Endothelial cell (in vitro differentiated cells): ENCODE results near the gene AFAP1L1. TPM values are rescaled to one million over a fixed set of nuclear protein-coding genes. Genes with fewer than 3 reads are reported as not detected.

ENCODE experiments used
- DNase-seq: peaks from one replicate; pipeline ENCODE4 v3.0.0; 2021; ENCODE audit warnings: low spot score
- H3K27ac Mint-ChIP-seq: one replicate; pipeline ENCODE4 v1.8.0; 2021; ENCODE audit warnings: mixed read lengths, inconsistent platforms; ENCODE audit not compliant: unreplicated experiment
- H3K27me3 Mint-ChIP-seq: one replicate; pipeline ENCODE4 v1.8.0; 2021; ENCODE audit warnings: mild to moderate bottlenecking, moderate library complexity, mixed read lengths, inconsistent platforms; ENCODE audit not compliant: unreplicated experiment
- H3K36me3 Mint-ChIP-seq: one replicate; pipeline ENCODE4 v1.8.0; 2021; ENCODE audit warnings: mild to moderate bottlenecking, low read depth, mixed read lengths, inconsistent platforms; ENCODE audit not compliant: unreplicated experiment
- H3K4me1 Mint-ChIP-seq: one replicate; pipeline ENCODE4 v1.8.0; 2021; ENCODE audit warnings: mild to moderate bottlenecking, mixed read lengths, inconsistent platforms; ENCODE audit not compliant: unreplicated experiment
- H3K4me3 Mint-ChIP-seq: one replicate; pipeline ENCODE4 v1.8.0; 2021; ENCODE audit warnings: mild to moderate bottlenecking, mixed read lengths, inconsistent platforms; ENCODE audit not compliant: unreplicated experiment
- H3K9me3 Mint-ChIP-seq: one replicate; pipeline ENCODE4 v1.8.0; 2021; ENCODE audit warnings: mixed read lengths, inconsistent platforms; ENCODE audit not compliant: unreplicated experiment
- CTCF ChIP-seq: fragments of 200-600 bp; sonication (generic); IDR thresholded peaks from one replicate; pipeline ENCODE4 v1.5.0; 2021; ENCODE audit warnings: antibody characterized with exemption; ENCODE audit not compliant: unreplicated experiment
- total RNA-seq: library from RNA; stranded (reverse); fragmentation: NEBNext Ultra II Directional; extraction: Animal tissue kit (Norgen Biotek cat#: 25700); gene quantifications from one replicate; pipeline ENCODE4 v1.2.1, GENCODE V29; 2021; ENCODE audit not compliant: unreplicated experiment

The AFAP1L1 gene
- total RNA-seq, 1 donor from 2014 or later: 393 TPM

- TF ChIP-seq CTCF: no peak
- peaks cover 4% of the 10 kb centered on the region for H3K4me1 Mint-ChIP-seq
- H3K9me3 Mint-ChIP-seq: no peaks in the 10 kb centered on the region
- peaks cover 2% of the 10 kb centered on the region for H3K36me3 Mint-ChIP-seq
- H3K27me3 Mint-ChIP-seq: peaks cover 3% of the 10 kb centered on the region
- H3K4me3 Mint-ChIP-seq: no peak overlapping the region
- no peak overlapping the region for H3K27ac Mint-ChIP-seq
- no peak for DNase-seq
Measured at GRCh38 chr5:149372076-149372795, 100.6 kb downstream of the AFAP1L1 start.

- Mint-ChIP-seq H3K9me3 (no peaks in the 10 kb centered on the region), H3K4me3 (no peak overlapping the region), H3K4me1 (peaks cover 4% of the 10 kb centered on the region), H3K27ac (no peak overlapping the region), H3K27me3 (peaks cover 5% of the 10 kb centered on the region), H3K36me3 (peaks cover 6% of the 10 kb centered on the region)
- TF ChIP-seq CTCF: no peak
- no peak for DNase-seq
Measured at GRCh38 chr5:149372932-149373331, 101.3 kb downstream of the AFAP1L1 start.

GRCh38 chr5:149374303-149374702, 102.6 kb downstream of the AFAP1L1 start:
- DNase-seq: no peak
- Mint-ChIP-seq H3K9me3 (no peaks in the 10 kb centered on the region), H3K4me3 (no peak overlapping the region), H3K4me1 (peaks cover 4% of the 10 kb centered on the region), H3K27me3 (peaks cover 8% of the 10 kb centered on the region), H3K27ac (no peak overlapping the region), H3K36me3 (peaks cover 6% of the 10 kb centered on the region)
- no peak for TF ChIP-seq CTCF

- no peak for DNase-seq
Measured at GRCh38 chr5:149374801-149375200, 103.1 kb downstream of the AFAP1L1 start.

More at GRCh38 chr5:149374801-149375200, 103.1 kb downstream of the AFAP1L1 start:
- no peak overlapping the region for H3K27ac Mint-ChIP-seq
- no peak for TF ChIP-seq CTCF
- peaks cover 6% of the 10 kb centered on the region for H3K36me3 Mint-ChIP-seq
- H3K9me3 Mint-ChIP-seq: no peaks in the 10 kb centered on the region
- H3K4me3 Mint-ChIP-seq: no peak overlapping the region
- H3K27me3 Mint-ChIP-seq: peaks cover 8% of the 10 kb centered on the region
- peaks cover 4% of the 10 kb centered on the region for H3K4me1 Mint-ChIP-seq
